DMS53 (cell line): ENCODE results near the gene KHDC1L.
A peak's percentile ranks its signal among the peaks of the same experiment; 100 is the strongest.
"Not testable (repeated sequence)": the region's sequence is repeated elsewhere in the genome, so short reads cannot be mapped to it uniquely, and the experiment has no call there.

Source experiments
- DNase-seq: peaks from one replicate; lab custom pipeline; 2025; lab: John Stamatoyannopoulos, UW

Gene KHDC1L

DNA sequence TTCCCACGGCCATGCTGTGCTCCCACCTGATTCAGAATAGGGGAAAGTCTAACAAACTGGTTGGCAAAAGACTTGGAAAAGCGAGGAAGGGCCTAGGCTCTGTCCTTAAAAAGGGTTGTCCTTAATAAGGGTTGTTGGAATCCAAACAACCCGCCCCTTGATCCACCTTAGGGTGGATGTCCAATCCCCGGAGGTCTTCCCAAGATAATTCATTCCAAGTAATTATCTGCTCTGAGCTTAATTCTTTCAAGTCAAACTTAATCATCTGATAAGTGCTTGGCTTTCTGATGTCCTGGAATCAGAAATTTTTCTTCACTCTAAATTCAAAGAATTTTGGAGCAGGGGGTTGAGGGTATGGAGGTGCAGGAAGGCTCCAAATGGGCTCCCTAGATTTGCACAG is at the start of gene KHDC1L:
TSS of gene KHDC1L (minus strand) at position 101 of the 400 bp plus-strand sequence. CDS start at position 13, 88 bp downstream.
- DNase-seq, result no peak

DNA sequence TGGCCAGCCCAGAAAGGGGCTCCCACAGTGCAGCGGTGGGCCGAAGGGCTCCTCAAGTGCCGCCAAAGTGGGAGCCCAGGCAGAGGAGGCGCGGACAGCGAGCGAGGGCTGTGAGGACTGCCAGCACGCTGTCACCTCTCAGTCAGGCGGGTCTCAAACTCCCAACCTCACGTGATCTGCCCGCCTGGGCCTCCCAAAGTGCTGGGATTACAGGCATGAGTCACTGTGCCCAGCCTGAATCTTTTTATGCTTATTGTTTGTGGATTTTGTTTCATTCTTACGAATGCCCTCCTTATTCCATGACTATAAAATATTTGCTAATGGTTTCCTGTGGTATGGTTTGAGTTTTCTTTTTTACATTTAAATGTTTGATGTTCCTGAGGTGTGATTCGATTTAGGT is 44.0 kb upstream of the KHDC1L start:
- DNase-seq, result not testable (repeated sequence)

DNA sequence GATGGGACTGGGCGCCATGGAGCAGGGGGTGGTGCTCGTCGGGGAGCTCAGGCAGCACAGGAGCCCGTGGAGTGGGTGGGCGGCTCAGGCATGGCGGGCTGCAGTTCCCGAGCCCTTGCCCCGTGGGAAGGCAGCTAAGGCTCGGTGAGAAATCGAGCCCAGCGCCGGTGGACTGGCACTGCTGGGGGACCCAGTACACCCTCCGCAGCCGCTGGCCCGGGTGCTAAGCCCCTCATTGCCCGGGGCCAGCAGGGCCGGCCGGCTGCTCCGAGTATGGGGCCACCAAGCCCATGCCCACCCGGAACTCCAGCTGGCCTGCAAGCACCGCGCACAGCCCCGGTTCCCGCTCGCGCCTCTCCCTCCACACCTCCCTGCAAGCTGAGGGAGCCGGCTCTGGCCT is 43.6 kb upstream of the KHDC1L start:
- not testable (repeated sequence) for DNase-seq

- DNase-seq, result peak; percentile 69
Observed at GRCh38 chr6:73264446-73264845, 39.1 kb upstream of the KHDC1L start.

- peak; percentile 44 for DNase-seq
Observed at GRCh38 chr6:73263570-73263909, 38.2 kb upstream of the KHDC1L start.

DNA sequence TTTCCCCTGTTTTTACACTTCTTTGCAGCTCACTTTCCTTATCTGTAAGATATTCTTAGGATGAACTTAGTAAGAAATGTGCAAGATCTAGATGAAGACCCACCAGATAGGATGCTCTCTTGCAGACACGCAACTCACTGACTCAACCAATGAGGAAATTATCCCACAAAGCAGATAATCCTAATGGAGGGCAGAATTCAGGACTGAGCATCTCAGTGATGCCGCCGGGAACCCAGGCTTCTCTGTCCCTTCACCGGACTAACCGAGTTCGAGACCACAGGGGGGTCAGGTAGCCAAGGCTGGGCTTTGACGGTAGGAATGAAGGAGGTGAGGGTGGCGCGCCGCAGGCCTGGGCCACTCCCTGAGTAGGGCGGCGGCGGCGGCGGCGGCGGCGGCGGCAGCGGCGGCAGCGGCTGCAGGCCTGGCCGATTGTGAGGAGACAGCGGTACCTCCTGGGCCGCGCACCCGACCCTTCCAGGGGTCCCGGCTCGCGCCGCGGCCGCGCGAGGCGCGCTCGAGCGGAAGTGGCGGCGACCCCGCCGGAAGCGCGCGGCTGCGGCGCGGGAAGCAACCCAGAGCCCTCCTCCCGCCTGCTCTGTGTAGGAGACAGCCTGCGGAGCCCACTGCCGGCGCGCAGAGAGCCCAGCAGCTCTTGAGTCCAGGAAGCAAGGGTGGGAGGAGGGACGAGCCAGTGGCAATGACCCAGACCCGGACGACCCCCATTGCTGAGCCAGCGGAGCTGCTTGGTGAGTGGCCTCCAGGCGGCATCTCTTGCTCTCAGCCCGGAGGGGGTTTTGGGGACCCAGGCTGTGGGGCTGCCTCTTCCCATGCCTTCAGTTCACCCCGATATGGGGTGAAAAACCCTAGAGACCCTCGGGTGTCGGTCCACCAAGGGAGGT is 37.6 kb upstream of the KHDC1L start, which contains the start of gene KHDC1:
TSS of gene KHDC1 (minus strand) at position 526 of the 899 bp plus-strand sequence. CDS start 20,679 bp downstream, outside the sequence.
- peak; percentile 86 for DNase-seq

DNA sequence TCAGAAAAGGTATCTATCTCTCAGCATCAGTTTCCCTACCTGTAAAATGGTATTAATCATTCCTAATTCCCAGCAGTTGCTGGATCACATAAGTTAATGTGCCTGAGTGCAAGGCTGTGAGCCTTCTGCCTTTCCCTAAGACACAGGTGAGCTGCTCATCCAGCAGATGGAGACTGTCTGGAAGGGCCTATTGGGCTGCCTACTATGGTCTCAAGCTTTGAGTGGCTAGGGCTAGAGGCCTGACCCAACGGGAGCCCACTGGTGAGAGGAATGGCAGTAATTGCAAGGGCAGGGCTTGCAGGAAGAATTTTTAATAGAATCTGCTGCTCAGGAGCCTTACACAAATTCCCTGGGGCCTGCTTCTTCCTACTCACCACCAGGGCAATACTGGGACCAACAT is 33.4 kb upstream of the KHDC1L start:
- DNase-seq, result no peak

DNA sequence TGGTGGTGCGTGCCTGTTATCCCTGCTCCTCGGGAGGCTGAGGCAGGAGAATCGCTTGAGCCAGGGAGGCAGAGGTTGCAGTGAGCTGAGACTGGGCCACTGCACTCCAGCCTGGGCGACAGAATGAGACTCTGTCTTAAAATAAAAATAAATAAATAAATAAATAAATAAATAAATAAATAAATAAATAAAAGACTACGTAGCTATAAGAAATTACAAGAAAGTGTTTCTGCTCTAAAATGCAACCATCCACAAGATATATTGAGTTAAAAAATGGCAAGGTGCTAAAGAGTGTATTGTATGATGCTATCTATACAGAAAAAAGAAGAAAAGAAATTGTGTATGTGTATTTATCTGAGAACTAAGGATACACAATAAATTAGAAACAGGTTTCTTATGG is 29.0 kb upstream of the KHDC1L start:
- DNase-seq, result not testable (repeated sequence)

GRCh38 chr6:73252703-73253102 is 27.4 kb upstream of the KHDC1L start:
- DNase-seq, result no peak

DNA sequence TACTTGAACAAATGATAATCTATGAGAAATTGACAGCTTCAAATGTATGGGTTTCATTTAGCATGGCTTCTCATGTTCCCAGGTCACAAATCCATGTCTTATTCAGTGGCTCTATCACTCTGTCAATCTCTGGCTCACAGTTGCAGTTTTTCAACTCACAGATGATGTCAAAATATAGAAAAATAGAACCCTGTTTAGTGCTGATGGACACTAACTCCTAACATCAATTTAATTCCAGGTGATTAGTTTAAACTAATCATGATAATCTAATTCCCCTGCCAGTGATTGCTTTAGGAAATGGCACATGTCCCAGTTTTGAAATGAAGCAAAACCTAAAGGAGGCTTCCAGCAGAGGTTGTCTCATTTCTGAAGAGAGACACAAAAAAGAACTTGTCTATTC is 24.7 kb upstream of the KHDC1L start:
- no peak for DNase-seq

- DNase-seq, result peak; percentile 41
Observed at GRCh38 chr6:73248192-73248903, 23.1 kb upstream of the KHDC1L start.

DNA sequence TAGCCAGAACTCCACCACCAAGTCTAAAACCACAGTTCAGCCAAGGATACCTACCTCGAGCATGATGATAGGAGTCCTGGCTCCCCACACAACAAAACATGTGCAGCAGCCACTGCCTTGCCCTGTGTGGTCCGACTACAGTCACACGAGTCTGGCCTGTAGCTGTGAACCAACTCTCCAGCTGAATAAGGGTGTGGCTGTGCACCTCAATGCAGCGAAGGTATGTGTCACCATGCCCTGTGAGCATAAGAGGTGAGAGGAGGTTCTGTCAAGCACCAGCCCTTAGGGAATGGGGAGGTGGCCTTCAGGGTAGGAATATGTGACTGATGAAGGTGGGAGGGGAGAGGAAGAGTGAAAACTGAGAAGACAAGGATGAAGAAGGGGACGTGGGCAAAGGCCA is 16.7 kb upstream of the KHDC1L start:
- no peak for DNase-seq

GRCh38 chr6:73240730-73241129 is 15.4 kb upstream of the KHDC1L start:
- no peak for DNase-seq

GRCh38 chr6:73236144-73236750 is 11.0 kb upstream of the KHDC1L start:
- no peak for DNase-seq

- DNase-seq, result no peak
Observed at GRCh38 chr6:73234733-73235132, 9.4 kb upstream of the KHDC1L start.

DNA sequence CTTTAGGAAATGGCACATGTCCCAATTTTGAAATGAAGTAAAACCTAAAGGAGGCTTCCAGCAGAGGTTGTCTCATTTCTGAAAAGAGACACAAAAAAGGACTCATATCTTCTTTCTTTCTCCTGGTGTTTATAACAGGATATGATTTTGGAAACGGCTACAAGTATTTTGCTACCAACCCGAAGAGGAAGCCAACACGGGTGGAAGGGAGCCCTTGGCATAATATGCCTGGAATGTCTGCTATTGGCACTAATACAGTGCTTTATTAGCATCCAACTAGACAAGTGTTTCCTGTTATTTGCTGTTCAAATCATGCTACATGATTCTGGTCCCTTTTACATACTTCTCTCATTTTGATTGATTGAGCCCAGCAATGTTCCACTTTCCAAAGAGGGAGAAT is 8.7 kb upstream of the KHDC1L start:
- DNase-seq, result not testable (repeated sequence)

DNA sequence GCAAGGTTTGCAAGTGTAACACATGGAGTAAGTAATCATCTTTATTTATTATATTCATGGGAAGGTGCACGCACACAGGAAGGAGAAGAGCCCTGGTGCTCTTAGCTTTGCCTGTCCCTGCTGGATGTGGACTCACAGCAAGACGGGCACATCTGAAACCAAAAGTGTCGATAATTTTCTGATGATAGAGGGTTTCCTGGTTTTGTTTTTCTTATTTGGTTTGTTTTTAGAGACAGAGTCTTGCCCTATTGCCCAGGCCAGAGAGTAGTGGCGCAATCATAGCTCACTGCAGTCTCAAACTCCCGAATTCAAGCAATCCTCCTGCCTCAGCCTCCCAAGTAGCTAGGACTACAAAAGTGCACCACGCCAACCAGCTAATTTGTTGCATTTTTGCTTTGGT is 7.8 kb upstream of the KHDC1L start:
- no peak for DNase-seq

GRCh38 chr6:73231986-73232391 is 6.7 kb upstream of the KHDC1L start:
- no peak for DNase-seq

DNA sequence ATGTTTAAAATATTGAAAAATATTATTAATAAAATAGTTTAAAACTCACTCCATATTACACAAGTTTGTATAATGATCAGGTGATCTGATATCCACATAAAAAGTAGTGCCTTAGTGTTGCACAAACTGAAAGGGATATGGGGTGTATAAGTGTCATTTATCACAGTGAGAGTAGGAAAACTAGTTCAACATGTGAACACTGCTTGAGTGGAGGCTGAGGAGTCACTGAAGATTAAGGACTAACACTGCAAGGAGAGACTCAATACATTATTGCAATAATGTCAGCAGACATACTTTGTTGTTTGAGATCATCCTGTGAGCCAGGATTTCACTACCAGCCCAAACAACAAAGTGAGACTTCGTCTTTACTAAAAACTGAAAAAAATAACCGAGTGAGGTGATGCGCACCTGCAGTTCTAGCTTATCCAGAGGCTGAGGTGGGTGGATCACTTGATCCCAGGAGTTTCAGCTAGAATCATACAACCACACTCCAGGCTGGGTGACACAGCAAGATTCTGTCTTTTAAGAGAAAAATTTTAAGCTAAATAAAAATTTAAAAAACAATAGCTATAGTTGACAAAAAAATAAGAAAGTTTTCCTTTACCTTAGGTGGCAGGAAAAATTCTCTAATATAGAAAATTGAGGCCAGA is 2.4 kb upstream of the KHDC1L start:
- no peak for DNase-seq

- no peak for DNase-seq
Observed at GRCh38 chr6:73216859-73217258, 8.4 kb downstream of the KHDC1L start.

DNA sequence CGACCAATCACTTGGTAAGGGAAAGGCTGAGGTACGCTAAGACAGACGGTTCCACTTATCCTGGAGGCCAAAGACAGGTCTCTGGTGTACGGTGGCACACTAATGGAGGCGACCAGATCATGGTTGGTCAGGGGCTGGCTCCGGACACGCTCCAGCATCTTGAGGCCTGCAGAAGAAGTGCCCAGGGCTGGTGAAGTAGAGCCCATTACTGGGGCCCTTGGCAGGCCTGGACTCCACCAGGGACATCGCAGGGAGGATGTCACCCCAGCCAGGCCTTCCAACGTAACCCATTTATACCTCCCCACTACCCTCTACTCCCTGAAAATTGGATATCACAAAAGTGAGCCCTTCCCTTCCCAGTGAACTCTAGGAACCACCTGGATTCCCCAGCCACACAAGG is 16.2 kb downstream of the KHDC1L start:
- DNase-seq, result no peak

DNA sequence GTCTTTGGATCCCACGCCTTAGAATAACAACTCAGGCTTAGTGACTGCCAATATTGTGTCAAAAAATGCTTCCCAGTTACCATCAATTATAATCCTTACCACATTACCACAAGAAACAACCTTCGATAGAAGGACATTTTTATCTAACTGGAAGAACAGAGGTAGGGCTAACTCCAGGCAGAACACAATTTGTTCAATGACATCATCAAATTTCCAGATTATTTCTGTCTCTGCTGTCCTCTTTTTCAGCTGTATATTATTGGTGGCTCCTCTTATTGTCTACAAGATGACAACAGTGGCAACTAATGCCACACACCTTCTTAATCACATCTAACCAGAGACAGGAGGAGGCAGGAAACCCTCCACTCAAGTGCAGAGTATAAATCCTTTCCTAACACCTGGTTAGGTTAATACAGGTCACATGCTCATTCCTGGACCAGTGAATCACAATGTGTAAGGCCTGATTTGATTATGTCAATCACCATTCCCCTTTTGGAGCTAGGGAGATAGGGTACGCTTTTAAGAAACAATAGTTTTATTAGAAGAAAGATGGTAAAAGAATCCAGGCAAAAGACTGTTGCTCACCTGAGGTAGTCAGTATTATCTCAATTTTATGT is 18.0 kb downstream of the KHDC1L start:
- DNase-seq, result no peak
